Endodermal cell (in vitro differentiated cells): Measurements from ENCODE around the gene ARL14EPL. TPM values are rescaled to one million over a fixed set of nuclear protein-coding genes. Genes with fewer than 3 reads are reported as not detected.
"Not testable (repeated sequence)": the region's sequence is repeated elsewhere in the genome, so short reads cannot be mapped to it uniquely, and the experiment has no call there.

ENCODE experiments used
- DNase-seq: peaks from one replicate; pipeline ENCODE4 v3.0.0-alpha.2; 2017
- H3K27ac ChIP-seq: 2 replicates; pipeline ENCODE4 v1.5.1; 2013; ENCODE audit warnings: mild to moderate bottlenecking, low read depth, low read length, moderate library complexity
- H3K27me3 ChIP-seq: 2 replicates; pipeline ENCODE4 v1.6.1; 2013; ENCODE audit warnings: mild to moderate bottlenecking, low read length, moderate library complexity; ENCODE audit not compliant: insufficient read depth, control insufficient read depth, poor library complexity, severe bottlenecking
- H3K36me3 ChIP-seq: 2 replicates; pipeline ENCODE4 v1.7.0; 2013; ENCODE audit warnings: mild to moderate bottlenecking, low read length, moderate library complexity; ENCODE audit not compliant: control insufficient read depth, insufficient read depth
- H3K4me1 ChIP-seq: one replicate; pipeline ENCODE4 v1.7.0; 2013; ENCODE audit warnings: low read length; ENCODE audit not compliant: control insufficient read depth, insufficient read depth
- H3K4me3 ChIP-seq: 2 replicates; pipeline ENCODE4 v1.5.1; 2013; ENCODE audit warnings: mild to moderate bottlenecking, low read length, moderate library complexity
- H3K9ac ChIP-seq: 2 replicates; pipeline ENCODE4 v1.6.1; 2013; ENCODE audit warnings: mild to moderate bottlenecking, low read length, moderate library complexity; ENCODE audit not compliant: poor library complexity, severe bottlenecking; ENCODE audit errors: extremely low read depth
- H3K9me3 ChIP-seq: 2 replicates; pipeline ENCODE4 v1.6.1; 2013; ENCODE audit warnings: mild to moderate bottlenecking, low read length, moderate library complexity; ENCODE audit not compliant: control insufficient read depth
- H3K27ac Mint-ChIP-seq: 2 replicates; pipeline ENCODE4 v1.8.0; 2020; ENCODE audit warnings: mixed read lengths
- H3K27me3 Mint-ChIP-seq: 2 replicates; pipeline ENCODE4 v1.8.0; 2021; ENCODE audit warnings: mild to moderate bottlenecking, mixed read lengths; ENCODE audit not compliant: insufficient read depth
- H3K36me3 Mint-ChIP-seq: 2 replicates; pipeline ENCODE4 v1.8.0; 2020; ENCODE audit warnings: low read depth, mixed read lengths
- H3K4me1 Mint-ChIP-seq: 2 replicates; pipeline ENCODE4 v1.8.0; 2020; ENCODE audit warnings: mixed read lengths
- H3K4me3 Mint-ChIP-seq: 2 replicates; pipeline ENCODE4 v1.8.0; 2020; ENCODE audit warnings: mild to moderate bottlenecking, moderate library complexity, mixed read lengths
- H3K9me3 Mint-ChIP-seq: 2 replicates; pipeline ENCODE4 v1.8.0; 2020; ENCODE audit warnings: mild to moderate bottlenecking, mixed read lengths
- WGBS, 2 experiments: methylation state at CpG; one replicate each; pipeline versions ENCODE4 v1.1.5 to v1.1.7; 2013; ENCODE audit warnings: missing lambda C conversion rate in 2 of 2, mixed read lengths in 1 of 2; ENCODE audit not compliant: insufficient coverage in 1 of 2, insufficient read length in 1 of 2; 5-methylcytosine and 5-hydroxymethylcytosine counted together
- total RNA-seq, 2 donors: library from RNA; stranded (reverse); fragmentation: NEBNext Ultra II Directional in 1 of 2; extraction: Animal tissue kit (Norgen Biotek cat#: 25700) in 1 of 2; gene quantifications; 2 replicates in 1 of 2; 3 replicates in 1 of 2; pipeline ENCODE4 v1.2.1, GENCODE V29; 2021
- TF ChIP-seq, protein P1 (sequence below): fragments of 200-600 bp; sonication (generic); conservative IDR thresholded peaks from 2 replicates; pipeline ENCODE4 v1.5.0; 2021; ENCODE audit warnings: antibody characterized with exemption, mild to moderate bottlenecking

Gene ARL14EPL
- total RNA-seq, 2 donors from 2014 or later, result not detected

DNA sequence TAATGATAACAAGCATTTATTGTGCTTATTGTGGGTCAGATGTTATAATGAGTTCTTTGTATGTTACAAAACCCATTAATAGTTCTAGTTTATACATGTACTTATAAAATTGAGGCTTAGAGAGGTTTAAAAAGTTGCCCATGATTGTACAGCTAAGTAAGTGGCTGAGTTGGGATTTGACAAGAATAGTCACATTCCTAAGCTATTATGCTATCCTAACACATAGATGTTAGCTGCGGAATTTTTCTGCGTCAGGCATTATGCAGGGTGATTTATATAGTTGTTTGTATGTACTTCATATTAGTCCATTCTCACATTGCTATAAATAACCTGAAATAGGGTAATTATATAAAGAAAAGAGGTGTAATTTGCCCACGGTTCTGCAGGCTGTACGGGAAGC is 65.0 kb downstream of the ARL14EPL start:
- Mint-ChIP-seq H3K27ac (no peak overlapping the region), H3K4me3 (no peak overlapping the region), H3K4me1 (no peaks in the 10 kb centered on the region), H3K36me3 (peaks cover 45% of the 10 kb centered on the region), H3K27me3 (no peaks in the 10 kb centered on the region), H3K9me3 (no peaks in the 10 kb centered on the region)
- Histone ChIP-seq H3K4me1 (no peaks in the 10 kb centered on the region), H3K27ac (no peak overlapping the region), H3K9me3 (no peaks in the 10 kb centered on the region), H3K4me3 (no peak overlapping the region), H3K36me3 (peaks cover 50% of the 10 kb centered on the region), H3K27me3 (no peaks in the 10 kb centered on the region), H3K9ac (no peak overlapping the region)
- TF ChIP-seq, protein P1, sequence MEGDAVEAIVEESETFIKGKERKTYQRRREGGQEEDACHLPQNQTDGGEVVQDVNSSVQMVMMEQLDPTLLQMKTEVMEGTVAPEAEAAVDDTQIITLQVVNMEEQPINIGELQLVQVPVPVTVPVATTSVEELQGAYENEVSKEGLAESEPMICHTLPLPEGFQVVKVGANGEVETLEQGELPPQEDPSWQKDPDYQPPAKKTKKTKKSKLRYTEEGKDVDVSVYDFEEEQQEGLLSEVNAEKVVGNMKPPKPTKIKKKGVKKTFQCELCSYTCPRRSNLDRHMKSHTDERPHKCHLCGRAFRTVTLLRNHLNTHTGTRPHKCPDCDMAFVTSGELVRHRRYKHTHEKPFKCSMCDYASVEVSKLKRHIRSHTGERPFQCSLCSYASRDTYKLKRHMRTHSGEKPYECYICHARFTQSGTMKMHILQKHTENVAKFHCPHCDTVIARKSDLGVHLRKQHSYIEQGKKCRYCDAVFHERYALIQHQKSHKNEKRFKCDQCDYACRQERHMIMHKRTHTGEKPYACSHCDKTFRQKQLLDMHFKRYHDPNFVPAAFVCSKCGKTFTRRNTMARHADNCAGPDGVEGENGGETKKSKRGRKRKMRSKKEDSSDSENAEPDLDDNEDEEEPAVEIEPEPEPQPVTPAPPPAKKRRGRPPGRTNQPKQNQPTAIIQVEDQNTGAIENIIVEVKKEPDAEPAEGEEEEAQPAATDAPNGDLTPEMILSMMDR, result no peak
- WGBS, 2 experiments, result 94% methylated on average over 4 of the region's 4 CpGs; no CpG with 5 or more reads in 1 of the 2 experiments
- no peak for DNase-seq

DNA sequence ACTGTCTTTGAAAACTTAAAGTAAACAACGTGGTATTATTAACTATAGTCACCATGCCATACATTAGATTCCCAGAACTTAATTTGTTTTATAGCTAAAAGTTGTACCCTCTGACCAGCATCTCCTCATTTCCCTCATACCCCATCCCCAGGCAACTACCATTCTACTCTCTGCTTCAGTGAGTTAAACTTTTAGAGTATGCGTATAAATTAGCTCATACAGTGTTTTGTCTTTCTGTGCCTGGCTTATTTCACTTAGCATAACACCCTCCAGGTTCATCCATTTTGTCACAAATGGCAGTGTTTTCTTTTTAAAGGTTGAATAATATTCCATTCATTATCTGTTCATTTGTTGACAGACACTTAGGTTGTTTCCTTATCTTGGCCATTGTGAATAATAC is 66.7 kb downstream of the ARL14EPL start:
- H3K4me3 Mint-ChIP-seq, result no peak overlapping the region

DNA sequence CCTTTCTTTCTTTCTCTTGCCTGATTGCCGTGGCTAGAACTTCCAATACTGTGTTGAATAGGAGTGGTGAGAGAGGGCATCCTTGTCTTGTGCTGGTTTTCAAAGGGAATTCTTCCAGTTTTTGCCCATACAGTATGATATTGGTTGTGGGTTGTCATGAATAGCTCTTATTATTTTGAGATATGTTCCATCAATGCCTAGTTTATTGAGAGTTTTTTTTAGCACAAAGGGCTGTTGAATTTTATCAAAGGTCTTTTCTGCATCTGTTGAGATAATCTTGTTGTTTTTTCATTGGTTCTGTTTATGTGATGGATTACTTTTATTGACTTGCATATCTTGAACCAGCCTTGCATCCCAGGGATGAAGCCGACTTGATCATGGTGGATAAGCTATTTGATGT is 72.7 kb downstream of the ARL14EPL start:
- H3K36me3 ChIP-seq, H3K4me1 Mint-ChIP-seq, H3K9ac ChIP-seq, H3K27ac Mint-ChIP-seq, H3K9me3 Mint-ChIP-seq, H3K4me1 ChIP-seq, H3K4me3 Mint-ChIP-seq, H3K27me3 ChIP-seq, H3K4me3 ChIP-seq, H3K27me3 Mint-ChIP-seq, DNase-seq, H3K27ac ChIP-seq, H3K9me3 ChIP-seq: not testable (repeated sequence)
- WGBS, 2 experiments, result 89% methylated on average over 2 of the region's 2 CpGs; no CpG with 5 or more reads in 1 of the 2 experiments
- H3K36me3 Mint-ChIP-seq, result peaks cover 22% of the 10 kb centered on the region

More for the DNA sequence above, 66.7 kb downstream of the ARL14EPL start:
- 96 to 100% methylated on average over 1 to 2 of the region's 2 CpGs for WGBS, 2 experiments
- H3K36me3 Mint-ChIP-seq, result peaks cover 40% of the 10 kb centered on the region
- DNase-seq, result no peak
- no peaks in the 10 kb centered on the region for H3K4me1 Mint-ChIP-seq
- H3K9me3 ChIP-seq, result no peaks in the 10 kb centered on the region
- H3K9ac ChIP-seq, result no peak overlapping the region
- H3K27ac Mint-ChIP-seq, result peak overlapping the region; percentile 27
- H3K36me3 ChIP-seq, result peaks cover 36% of the 10 kb centered on the region
- H3K27me3 Mint-ChIP-seq, result no peaks in the 10 kb centered on the region
- H3K9me3 Mint-ChIP-seq, result peaks cover 6% of the 10 kb centered on the region
- no peak overlapping the region for H3K27ac ChIP-seq
- TF ChIP-seq, protein P1, result no peak
- no peaks in the 10 kb centered on the region for H3K4me1 ChIP-seq
- H3K27me3 ChIP-seq, result no peaks in the 10 kb centered on the region
- no peak overlapping the region for H3K4me3 ChIP-seq

Other genes with a start within 250 kb of the ARL14EPL start
- gene CDO1, start 215.8 kb upstream of the ARL14EPL start, total RNA-seq, result 10 to 100 TPM in 1 of 2 donors, 1 to 10 TPM in 1; 7.6 to 11.7 TPM
- gene ATG12, start 190.9 kb upstream of the ARL14EPL start, total RNA-seq, result 10 to 100 TPM; 47.9 to 57.8 TPM
- 10 to 100 TPM; 51.2 to 75.0 TPM for gene AP3S1, start 190.5 kb upstream of the ARL14EPL start, total RNA-seq
- gene LVRN, start 70.0 kb upstream of the ARL14EPL start, total RNA-seq, result under 1 TPM; 0.26 to 0.38 TPM
- gene COMMD10, start 52.6 kb downstream of the ARL14EPL start, total RNA-seq, result 10 to 100 TPM; 25.3 to 29.8 TPM